GM19372 (cell line): ENCODE results near the gene PHF2.

Experiments
- ATAC-seq: cut with Tn5 transposase; IDR thresholded peaks from one replicate; pipeline ENCODE4 v1.9.1; 2021; ENCODE audit warnings: mild to moderate bottlenecking, low read depth, moderate library complexity; ENCODE audit not compliant: unreplicated experiment

PHF2 gene

GRCh38 chr9:93576258-93577077 lies at the start of gene PHF2:
PHF2 (plus strand) TSS chr9:93576584; CDS start chr9:93576774, 190 bp downstream.
- no peak for ATAC-seq

- ATAC-seq: no peak
Observed at GRCh38 chr9:93531374-93531773, 45.0 kb upstream of the PHF2 start.

- ATAC-seq: no peak
Observed at GRCh38 chr9:93532141-93532540, 44.2 kb upstream of the PHF2 start.

- ATAC-seq: no peak
Observed at GRCh38 chr9:93533863-93534262, 42.5 kb upstream of the PHF2 start.

- ATAC-seq: no peak
Observed at GRCh38 chr9:93536167-93536566, 40.2 kb upstream of the PHF2 start.

GRCh38 chr9:93536874-93537273 lies 39.5 kb upstream of the PHF2 start:
- no peak for ATAC-seq

- no peak for ATAC-seq
Observed at GRCh38 chr9:93540305-93540704, 36.1 kb upstream of the PHF2 start.

GRCh38 chr9:93541005-93541404 lies 35.4 kb upstream of the PHF2 start:
- no peak for ATAC-seq

GRCh38 chr9:93541581-93542349 lies 34.6 kb upstream of the PHF2 start:
- ATAC-seq: no peak

GRCh38 chr9:93543117-93543516 lies 33.3 kb upstream of the PHF2 start:
- ATAC-seq: no peak

- ATAC-seq: no peak
Observed at GRCh38 chr9:93546356-93546755, 30.0 kb upstream of the PHF2 start.

GRCh38 chr9:93549611-93550010 lies 26.8 kb upstream of the PHF2 start:
- no peak for ATAC-seq

- no peak for ATAC-seq
Observed at GRCh38 chr9:93552923-93553322, 23.5 kb upstream of the PHF2 start.

GRCh38 chr9:93555370-93555769 lies 21.0 kb upstream of the PHF2 start:
- ATAC-seq: no peak

GRCh38 chr9:93557366-93558137 lies 18.8 kb upstream of the PHF2 start:
- ATAC-seq: no peak

- no peak for ATAC-seq
Observed at GRCh38 chr9:93558503-93558902, 17.9 kb upstream of the PHF2 start.

GRCh38 chr9:93560991-93561390 lies 15.4 kb upstream of the PHF2 start:
- ATAC-seq: no peak

GRCh38 chr9:93562157-93562556 lies 14.2 kb upstream of the PHF2 start:
- ATAC-seq: no peak

- no peak for ATAC-seq
Observed at GRCh38 chr9:93565089-93565488, 11.3 kb upstream of the PHF2 start.

GRCh38 chr9:93566408-93567270 lies 9.7 kb upstream of the PHF2 start:
- ATAC-seq: peak; percentile 92
